HG02759 (cell line): ENCODE results near the gene ELAVL4.

Experiments
- ATAC-seq: cut with Tn5 transposase; IDR thresholded peaks from one replicate; pipeline ENCODE4 v1.9.1; 2021; ENCODE audit warnings: mild to moderate bottlenecking, moderate library complexity; ENCODE audit not compliant: unreplicated experiment

Gene ELAVL4

GRCh38 chr1:50108497-50109059, at the start of gene ELAVL4:
ELAVL4 (plus strand) TSS chr1:50108920; CDS start chr1:50109190, 270 bp downstream.
- no peak for ATAC-seq

DNA sequence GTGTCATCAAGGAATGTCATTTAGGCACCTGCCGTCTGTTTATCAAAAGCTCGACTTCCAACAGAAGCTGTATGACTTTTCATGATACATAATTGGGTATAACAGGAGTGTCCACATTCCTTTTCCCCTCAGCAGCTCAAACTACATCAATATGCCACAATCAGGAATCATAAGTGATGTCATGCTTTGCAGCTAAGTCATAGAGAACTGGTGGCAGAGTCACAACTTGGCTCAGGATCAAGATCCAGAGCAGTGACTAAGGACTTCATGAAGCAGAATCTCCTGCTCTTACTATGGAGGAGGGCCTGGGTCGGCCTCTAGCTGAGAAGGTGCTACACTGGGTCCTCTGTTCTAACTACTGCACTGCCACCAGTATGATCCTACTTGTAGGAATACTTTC, 48.4 kb upstream of the ELAVL4 start:
- ATAC-seq: no peak

- ATAC-seq: no peak
These were observed 41.9 kb upstream of the ELAVL4 start for GRCh38 chr1:50066806-50067205.

GRCh38 chr1:50074931-50075330, 33.8 kb upstream of the ELAVL4 start:
- no peak for ATAC-seq

- no peak for ATAC-seq
These were observed 31.4 kb upstream of the ELAVL4 start for GRCh38 chr1:50077273-50077672.

- no peak for ATAC-seq
These were observed 27.7 kb upstream of the ELAVL4 start for GRCh38 chr1:50080904-50081586.

DNA sequence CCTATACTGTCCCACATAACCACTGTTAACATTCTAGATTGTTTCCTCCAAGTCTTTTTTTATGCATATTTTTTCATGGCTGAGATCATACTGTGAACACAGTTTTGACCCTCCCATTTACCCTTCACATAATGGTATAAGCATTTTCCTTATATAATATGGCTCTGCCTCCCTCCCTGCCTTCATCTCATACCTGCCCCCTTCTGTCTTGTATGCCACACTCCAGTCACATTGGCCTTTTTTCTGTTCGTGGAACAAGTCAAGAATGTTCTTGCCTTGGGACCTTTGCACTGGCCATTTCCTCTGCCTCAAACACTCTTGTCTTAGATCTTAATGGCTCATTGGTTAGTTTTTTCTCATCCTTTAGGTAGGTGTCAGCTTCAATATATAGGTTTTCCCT, 24.3 kb upstream of the ELAVL4 start:
- ATAC-seq: no peak

GRCh38 chr1:50091068-50091467, 17.7 kb upstream of the ELAVL4 start:
- no peak for ATAC-seq

DNA sequence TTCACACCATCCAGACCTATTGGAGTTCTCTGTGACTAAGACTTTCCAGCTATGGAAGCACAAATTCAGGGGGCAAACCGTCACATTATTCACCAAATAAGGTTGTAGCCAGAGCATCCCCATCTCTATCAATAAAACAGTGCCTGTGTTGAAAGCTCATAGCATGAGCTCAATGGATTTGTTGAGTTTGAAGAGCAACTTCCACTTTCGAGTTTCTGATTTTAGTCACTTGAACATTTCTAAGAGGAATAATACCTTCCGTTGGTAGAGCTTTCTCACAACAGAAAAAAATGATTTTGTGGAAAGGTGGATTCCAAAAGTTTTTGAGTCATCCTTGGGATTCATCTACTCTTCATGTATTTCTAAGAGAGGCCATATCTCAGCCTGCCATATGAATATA, 13.0 kb upstream of the ELAVL4 start:
- no peak for ATAC-seq

- ATAC-seq: no peak
These were observed 11.6 kb upstream of the ELAVL4 start for GRCh38 chr1:50097021-50097679.

DNA sequence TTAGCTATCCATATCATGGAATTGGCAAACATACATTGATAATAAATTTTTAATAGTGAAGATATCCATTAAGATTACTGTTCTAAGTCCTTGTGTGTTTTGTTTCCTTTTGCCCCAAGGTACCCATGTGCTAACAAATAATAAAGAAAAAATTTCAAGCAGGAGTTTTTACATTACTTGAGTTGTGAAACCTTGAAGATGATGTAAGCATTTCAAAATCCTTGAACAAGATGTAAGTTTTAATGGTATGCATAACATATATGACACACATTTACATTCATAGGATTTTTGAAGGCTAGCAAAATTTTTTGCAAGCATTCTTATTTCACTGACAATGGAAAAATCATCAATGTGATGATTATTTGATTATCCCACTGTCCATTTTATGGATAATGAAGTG, 10.9 kb upstream of the ELAVL4 start:
- no peak for ATAC-seq

DNA sequence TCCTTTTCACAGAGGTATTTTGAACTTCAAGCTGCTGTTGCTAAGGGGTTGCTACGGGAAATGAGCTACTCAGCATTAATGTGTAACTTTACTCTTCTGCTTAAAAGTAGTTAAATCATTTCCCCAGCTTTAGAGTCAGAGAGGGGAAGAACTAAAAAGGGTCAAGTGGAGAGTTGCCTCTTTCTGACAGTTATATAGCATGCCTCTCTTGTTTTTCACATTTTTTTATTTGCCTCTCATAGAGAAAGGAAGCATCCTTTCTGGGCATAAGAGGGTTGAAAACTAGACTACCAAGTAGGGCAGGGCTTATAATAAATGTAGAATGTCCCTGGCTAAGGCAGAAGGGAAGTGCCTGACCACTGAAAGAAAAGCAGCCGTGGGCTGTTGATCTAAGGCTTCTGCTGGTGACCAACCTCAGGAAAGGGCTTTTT, 10.1 kb upstream of the ELAVL4 start:
- ATAC-seq: no peak

- no peak for ATAC-seq
These were observed 9.1 kb upstream of the ELAVL4 start for GRCh38 chr1:50099654-50100053.

DNA sequence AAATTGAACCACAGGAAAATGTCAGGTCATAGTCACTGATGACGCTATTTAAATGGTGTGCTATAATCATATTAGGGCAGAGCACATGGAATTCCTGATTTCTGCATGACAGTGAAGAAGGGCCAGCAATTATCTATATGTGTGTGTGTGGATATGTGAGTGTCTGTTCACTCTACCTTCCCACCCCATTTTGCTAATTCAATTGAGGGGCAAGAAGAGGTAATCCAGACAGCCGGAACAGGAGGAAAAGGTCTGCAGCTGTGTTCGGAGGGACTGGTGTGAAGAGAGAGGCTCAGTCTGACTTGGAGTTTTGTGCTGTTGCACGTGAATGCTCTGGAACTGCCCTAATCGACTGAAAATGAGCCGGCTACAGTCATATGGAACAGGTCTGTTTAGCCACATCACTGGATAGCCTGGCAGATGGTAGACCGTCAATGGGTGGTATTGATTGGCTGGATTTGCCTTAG, 5.1 kb upstream of the ELAVL4 start:
- ATAC-seq: no peak

DNA sequence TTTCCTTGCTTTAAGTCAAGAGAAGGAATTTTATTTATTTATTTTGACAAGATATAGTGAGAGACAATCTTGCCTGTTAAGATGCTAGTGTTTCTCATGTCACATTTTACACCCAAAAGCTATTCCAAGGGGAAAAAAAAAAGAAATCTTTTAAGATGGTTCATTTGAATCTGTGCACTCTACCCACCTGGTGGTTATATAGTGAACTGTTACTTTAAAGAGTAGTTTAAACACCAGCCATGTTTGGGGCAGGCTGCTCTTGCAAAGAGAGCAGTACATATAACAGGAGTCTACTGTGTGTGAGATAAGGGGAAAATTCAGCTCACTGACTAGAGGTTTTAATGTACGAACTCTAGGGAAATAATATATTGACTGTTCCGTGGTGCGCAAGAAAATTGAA, 3.3 kb upstream of the ELAVL4 start:
- ATAC-seq: no peak

GRCh38 chr1:50106095-50106761, 2.5 kb upstream of the ELAVL4 start:
- no peak for ATAC-seq

DNA sequence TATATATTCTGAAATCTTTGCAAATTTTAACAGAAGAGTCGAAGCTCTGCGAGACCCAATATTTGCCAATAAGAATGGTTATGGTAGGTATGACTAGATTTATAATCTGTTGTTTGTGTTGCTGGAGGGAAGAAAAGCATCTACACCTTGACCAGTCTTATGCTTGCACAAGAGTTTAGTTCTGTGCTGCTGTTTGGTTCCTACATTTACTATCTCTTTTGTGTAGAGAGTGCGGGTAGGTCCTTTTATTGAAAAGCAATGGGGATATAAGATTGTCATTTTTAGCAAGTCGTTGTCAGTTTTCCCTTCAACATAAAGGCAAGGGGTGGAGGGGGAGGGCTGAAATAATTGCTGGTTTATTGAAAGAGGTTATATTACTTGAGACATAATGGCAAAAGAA, 396 bp downstream of the ELAVL4 start:
- ATAC-seq: no peak

GRCh38 chr1:50109647-50110075, 941 bp downstream of the ELAVL4 start:
- ATAC-seq: no peak

DNA sequence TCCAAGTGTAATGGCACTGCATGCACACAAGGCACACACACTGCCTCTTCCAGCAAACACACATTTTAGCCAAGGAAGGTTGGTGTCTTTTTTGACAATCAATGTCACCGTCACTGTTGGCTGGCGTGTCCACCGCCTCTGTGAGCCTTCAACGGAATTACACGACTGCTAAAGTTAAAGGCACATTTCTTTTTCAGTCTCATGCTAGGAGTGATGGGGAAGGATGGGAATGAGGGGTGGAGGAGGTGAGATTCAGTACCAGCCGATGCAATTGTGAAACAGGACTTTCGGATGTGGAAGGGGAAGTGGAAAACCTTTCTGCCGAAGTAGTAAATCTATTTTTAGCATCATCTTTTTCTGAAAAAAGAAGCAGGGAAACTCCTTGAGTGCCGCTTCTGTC, 1.4 kb downstream of the ELAVL4 start:
- ATAC-seq: no peak

DNA sequence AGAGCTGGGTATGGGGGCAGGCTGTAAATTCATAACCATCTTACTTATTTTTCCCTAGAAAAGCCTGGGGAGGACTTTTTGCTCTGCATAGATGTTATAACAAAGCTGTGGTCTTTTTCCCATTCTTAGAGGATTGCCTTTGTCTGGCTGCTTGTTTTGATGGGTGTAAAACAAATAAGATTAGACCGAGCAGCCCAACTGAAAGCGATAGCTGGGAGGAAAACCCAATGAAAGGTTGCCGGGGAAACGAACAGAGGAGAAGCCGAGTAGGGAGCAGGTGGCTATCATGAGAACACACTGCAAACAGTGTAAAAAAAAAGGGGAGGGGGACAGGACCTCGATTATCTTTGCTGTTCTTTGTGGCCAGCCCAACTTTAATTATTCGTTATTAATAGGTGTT, 1.9 kb downstream of the ELAVL4 start:
- ATAC-seq: no peak

- no peak for ATAC-seq
These were observed 2.8 kb downstream of the ELAVL4 start for GRCh38 chr1:50111503-50111902.

DNA sequence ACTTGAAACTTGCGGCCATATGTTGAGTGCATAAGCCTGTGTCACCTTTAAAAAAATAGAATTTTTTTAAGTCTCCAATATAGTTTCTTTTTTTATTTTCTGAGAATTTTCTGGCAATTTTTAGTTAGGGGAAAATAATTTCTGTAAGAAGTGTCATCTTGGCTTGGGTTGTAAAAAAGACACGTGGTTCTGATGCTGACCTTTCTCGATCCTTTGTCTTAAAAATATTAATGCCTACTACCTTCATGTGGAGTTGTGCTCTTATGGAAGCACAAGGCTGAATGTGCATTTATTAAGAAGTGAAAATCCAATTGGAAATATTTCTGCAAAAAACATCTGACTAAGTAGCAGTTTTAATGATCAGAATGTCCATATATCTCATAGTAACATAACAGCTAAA, 3.5 kb downstream of the ELAVL4 start:
- no peak for ATAC-seq
